ENCODE measurements around the gene MRPL49.

The MRPL49 gene

DNA sequence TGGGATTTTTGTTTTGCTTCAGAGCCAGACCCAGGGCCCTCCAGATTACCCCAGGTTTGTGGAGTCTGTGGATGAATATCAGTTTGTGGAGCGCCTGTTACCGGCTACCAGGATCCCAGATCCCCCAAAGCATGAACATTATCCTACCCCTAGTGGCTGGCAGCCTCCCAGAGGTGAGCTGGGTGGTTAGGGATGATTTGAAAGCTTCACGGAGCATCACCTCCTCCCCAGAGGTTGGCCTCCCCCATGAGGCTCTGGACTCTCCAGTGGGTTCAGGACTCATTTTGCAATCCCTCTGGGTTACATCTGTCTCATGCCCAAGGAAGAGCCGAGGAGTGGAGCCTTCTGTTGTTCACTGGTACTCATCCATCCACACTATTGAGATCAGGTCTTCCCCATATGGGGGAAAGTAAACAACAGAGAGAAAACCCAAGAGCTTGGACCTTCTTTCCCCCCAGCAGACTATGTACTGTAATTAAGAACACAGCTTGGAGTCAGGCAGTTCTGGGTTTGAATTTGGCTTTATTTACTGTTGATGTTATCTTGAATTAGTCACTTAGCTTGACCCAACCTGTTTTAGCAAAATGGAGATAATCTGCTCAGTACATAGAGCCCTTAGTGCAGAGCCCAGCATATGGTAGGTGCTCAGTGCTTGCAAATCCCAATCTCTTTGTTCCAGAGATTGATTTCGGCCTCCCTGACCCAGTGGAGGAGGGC is 2.5 kb downstream of the MRPL49 start:
- Histone ChIP-seq H3K36me3 (peaks cover 72% of the 10 kb centered on the region), H3K4me1 (ENCODE audit: control insufficient read depth in 1 of 2, insufficient read depth in 1 of 2, low read depth in 1 of 2, low read length in 1 of 2) (peaks cover 24 to 25% of the 10 kb centered on the region in 2 experiments), H3K27ac (no peak overlapping the region), H3K9me3 (no peaks in the 10 kb centered on the region), H3K4me3 (ENCODE audit: low read depth in 1 of 2, low read length in 1 of 2) (no peak overlapping the region), H3K27me3 (no peaks in the 10 kb centered on the region)
- TF ChIP-seq, protein P1, sequence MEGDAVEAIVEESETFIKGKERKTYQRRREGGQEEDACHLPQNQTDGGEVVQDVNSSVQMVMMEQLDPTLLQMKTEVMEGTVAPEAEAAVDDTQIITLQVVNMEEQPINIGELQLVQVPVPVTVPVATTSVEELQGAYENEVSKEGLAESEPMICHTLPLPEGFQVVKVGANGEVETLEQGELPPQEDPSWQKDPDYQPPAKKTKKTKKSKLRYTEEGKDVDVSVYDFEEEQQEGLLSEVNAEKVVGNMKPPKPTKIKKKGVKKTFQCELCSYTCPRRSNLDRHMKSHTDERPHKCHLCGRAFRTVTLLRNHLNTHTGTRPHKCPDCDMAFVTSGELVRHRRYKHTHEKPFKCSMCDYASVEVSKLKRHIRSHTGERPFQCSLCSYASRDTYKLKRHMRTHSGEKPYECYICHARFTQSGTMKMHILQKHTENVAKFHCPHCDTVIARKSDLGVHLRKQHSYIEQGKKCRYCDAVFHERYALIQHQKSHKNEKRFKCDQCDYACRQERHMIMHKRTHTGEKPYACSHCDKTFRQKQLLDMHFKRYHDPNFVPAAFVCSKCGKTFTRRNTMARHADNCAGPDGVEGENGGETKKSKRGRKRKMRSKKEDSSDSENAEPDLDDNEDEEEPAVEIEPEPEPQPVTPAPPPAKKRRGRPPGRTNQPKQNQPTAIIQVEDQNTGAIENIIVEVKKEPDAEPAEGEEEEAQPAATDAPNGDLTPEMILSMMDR (IDR thresholded peaks at IDR 0.05): no peak

DNA sequence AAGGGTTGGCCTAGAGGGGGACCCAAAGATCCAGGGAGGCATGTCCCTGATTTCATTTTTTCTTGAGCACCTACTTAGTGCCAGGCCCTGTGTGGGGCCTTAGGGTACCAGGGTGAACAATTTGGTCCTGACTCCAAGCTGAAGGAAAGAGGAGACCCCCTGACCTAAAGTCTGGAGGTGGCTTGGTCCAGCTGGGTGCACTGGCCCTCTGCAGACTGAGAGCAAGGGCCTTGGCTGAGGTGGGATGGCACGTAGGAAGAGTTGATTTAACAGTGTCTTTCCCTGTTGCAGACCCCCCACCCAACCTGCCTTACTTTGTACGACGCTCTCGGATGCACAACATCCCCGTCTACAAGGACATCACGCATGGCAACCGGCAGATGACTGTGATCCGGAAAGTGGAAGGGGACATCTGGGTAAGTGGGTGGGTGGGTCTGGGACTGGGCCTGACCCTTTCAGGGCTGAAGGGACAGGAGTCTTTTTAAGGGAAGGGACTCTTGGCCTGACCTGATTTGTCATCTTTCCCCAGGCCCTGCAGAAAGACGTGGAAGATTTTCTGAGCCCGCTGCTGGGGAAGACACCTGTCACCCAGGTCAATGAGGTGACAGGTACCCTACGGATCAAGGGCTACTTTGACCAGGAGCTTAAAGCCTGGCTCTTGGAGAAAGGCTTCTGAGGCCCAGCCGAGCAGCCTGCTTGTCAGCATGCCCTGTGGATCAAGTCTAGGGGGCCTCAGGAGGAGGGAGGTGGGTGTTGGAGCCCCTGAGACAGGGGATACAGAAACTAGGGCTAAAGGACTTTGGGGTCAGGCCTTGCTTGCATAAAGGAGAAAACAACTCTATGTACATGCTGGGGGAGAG is 3.3 kb downstream of the MRPL49 start:
- Histone ChIP-seq H3K27me3 (no peaks in the 10 kb centered on the region), H3K4me3 (ENCODE audit: low read depth in 1 of 2, low read length in 1 of 2) (no peak overlapping the region), H3K27ac (no peak overlapping the region), H3K36me3 (peaks cover 72% of the 10 kb centered on the region), H3K4me1 (ENCODE audit: control insufficient read depth in 1 of 2, insufficient read depth in 1 of 2, low read depth in 1 of 2, low read length in 1 of 2) (peaks cover 22 to 24% of the 10 kb centered on the region in 2 experiments), H3K9me3 (no peaks in the 10 kb centered on the region)
- TF ChIP-seq, protein P1 (IDR thresholded peaks at IDR 0.05): no peak

DNA sequence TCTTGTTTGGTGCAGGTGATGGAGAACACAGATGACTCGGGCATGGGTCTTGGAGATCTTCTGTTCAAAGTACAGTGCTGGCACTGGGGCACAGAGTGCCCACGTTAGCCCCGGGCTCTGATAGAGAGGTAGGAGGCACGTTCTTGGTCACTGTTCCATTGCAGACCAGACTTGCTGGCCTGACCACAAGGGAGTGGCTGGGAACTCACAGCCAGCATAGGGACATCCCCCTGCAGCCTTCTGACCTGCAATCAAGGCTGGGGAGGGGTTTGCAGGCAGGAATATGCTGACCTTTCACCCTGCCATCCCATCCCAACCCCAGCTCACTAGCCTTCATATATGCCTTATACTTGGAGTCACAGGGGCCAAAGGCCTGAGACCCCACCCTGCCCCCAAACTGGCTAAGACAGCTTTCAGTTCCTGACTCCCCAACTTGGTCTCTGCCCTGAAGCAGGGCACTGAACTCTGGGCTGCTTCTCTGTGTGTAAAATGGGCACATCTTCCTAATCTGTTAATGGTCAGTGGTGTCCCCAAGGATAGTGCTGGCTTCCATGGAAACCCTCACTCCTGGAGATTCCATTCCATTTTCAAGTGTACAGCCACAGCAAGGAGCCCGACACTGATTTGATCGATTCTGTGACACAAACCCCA is 4.6 kb downstream of the MRPL49 start:
- Histone ChIP-seq H3K4me1 (ENCODE audit: control insufficient read depth in 1 of 2, insufficient read depth in 1 of 2, low read depth in 1 of 2, low read length in 1 of 2) (peaks cover 11 to 13% of the 10 kb centered on the region in 2 experiments), H3K27ac (no peak overlapping the region), H3K36me3 (peaks cover 75% of the 10 kb centered on the region)

DNA sequence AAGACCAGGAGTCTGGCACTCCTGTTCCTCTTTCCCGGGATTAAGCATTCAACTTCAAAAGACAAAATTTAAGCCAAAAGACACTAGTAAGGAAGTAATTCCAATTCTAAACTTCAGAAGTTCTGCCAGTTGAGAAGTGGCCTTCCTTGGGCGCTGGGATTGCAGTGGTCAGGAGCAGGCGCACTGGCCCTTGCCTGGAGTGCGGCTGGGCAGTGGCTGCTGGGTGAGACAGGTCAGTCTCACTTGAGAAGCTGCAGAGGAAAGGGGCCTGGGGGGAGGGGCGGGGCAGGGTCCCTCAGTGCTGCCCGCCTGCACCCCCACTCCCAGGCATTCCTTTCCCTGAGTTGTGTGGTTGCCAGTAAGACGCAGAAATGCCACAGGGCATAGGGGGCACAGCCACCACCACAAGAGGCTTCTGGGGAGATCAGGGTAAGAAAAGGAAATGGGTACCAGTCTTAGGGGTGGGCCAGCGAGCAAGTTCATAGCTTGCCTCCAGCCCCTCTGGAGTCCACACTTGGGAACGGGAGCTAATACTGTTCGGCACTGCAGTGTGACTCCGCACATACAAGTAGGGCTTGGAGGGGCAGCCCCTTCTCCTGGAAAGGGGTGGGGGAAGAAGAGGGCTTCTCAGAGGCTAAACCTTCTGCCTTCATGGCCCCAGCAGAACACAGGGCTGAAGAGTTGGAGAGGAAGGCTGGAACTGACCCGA is 5.5 kb downstream of the MRPL49 start:
- H3K36me3 ChIP-seq: peaks cover 82% of the 10 kb centered on the region
- H3K4me3 ChIP-seq (ENCODE audit: low read depth in 1 of 2, low read length in 1 of 2): no peak overlapping the region
- TF ChIP-seq, protein P1 (IDR thresholded peaks at IDR 0.05): no peak

More for the DNA sequence above, 4.6 kb downstream of the MRPL49 start:
- Histone ChIP-seq H3K9me3 (no peaks in the 10 kb centered on the region), H3K4me3 (ENCODE audit: low read depth in 1 of 2, low read length in 1 of 2) (no peak overlapping the region), H3K27me3 (no peaks in the 10 kb centered on the region)
- TF ChIP-seq, protein P1 (IDR thresholded peaks at IDR 0.05): no peak

More for the DNA sequence above, 5.5 kb downstream of the MRPL49 start:
- Histone ChIP-seq H3K9me3 (no peaks in the 10 kb centered on the region), H3K4me1 (ENCODE audit: control insufficient read depth in 1 of 2, insufficient read depth in 1 of 2, low read depth in 1 of 2, low read length in 1 of 2) (peaks cover 15% of the 10 kb centered on the region in 2 experiments), H3K27me3 (no peaks in the 10 kb centered on the region), H3K27ac (no peak overlapping the region)
